BLaER1 treated with 17β-estradiol and CSF1 and Interleukin-3, amounts not matched to agents 10 nM and 100 nM (cell line): ENCODE data around the gene SKAP2.

Experiments used
- H3K27ac ChIP-seq, 11 experiments: shearing (Covaris generic); formaldehyde crosslinking; 2 replicates each; pipeline ENCODE4 v1.8.1; 2022
- H3K27me3 ChIP-seq, 11 experiments: shearing (Covaris generic); formaldehyde crosslinking; 2 replicates each; pipeline ENCODE4 v1.8.1; 2022
- H3K36me3 ChIP-seq, 11 experiments: shearing (Covaris generic); formaldehyde crosslinking; 2 replicates each; pipeline ENCODE4 v1.8.1; 2022
- H3K4me1 ChIP-seq, 10 experiments: shearing (Covaris generic); formaldehyde crosslinking; 2 replicates each; pipeline ENCODE4 v1.8.1; 2022
- H3K4me2 ChIP-seq, 11 experiments: shearing (Covaris generic); formaldehyde crosslinking; 2 replicates each; pipeline ENCODE4 v1.8.1; 2022
- H3K4me3 ChIP-seq, 10 experiments: shearing (Covaris generic); formaldehyde crosslinking; 2 replicates each; pipeline ENCODE4 v1.8.1; 2022
- H3K9ac ChIP-seq, 11 experiments: shearing (Covaris generic); formaldehyde crosslinking; 2 replicates each; pipeline ENCODE4 v1.8.1; 2022
- H3K9me3 ChIP-seq, 11 experiments: shearing (Covaris generic); formaldehyde crosslinking; replicated peaks in 1 of 11; 2 replicates each; pipeline ENCODE4 v1.8.1; 2022
- H4K20me1 ChIP-seq, 11 experiments: shearing (Covaris generic); formaldehyde crosslinking; 2 replicates each; pipeline ENCODE4 v1.8.1; 2022
- Cebpa-rat ChIP-seq, 11 experiments: shearing (Covaris generic); IDR thresholded peaks; 2 replicates each; pipeline ENCODE4 v1.8.1; 2022

The SKAP2 gene

GRCh38 chr7:26696161-26696560, 168.2 kb downstream of the SKAP2 start:
- no peaks in the 10 kb centered on the region for H3K9me3 ChIP-seq
- H3K27me3 ChIP-seq, result peaks cover 0 to 7% (median 0%) of the 10 kb centered on the region in 11 experiments; a peak in 3 of 22 replicates
- H3K27ac ChIP-seq, result no peak overlapping the region
- H3K4me2 ChIP-seq, result no peak overlapping the region
- H4K20me1 ChIP-seq, result no peaks in the 10 kb centered on the region
- H3K36me3 ChIP-seq, result no peaks in the 10 kb centered on the region
- no peak overlapping the region for H3K4me3 ChIP-seq
- no peak overlapping the region for H3K9ac ChIP-seq
- H3K4me1 ChIP-seq, result no peaks in the 10 kb centered on the region
- no peak for TF ChIP-seq Cebpa-rat (IDR thresholded peaks at IDR 0.05)

GRCh38 chr7:26694713-26695112, 169.7 kb downstream of the SKAP2 start:
- Histone ChIP-seq H3K4me2 (no peak overlapping the region), H3K4me1 (no peaks in the 10 kb centered on the region), H3K4me3 (no peak overlapping the region), H3K9ac (no peak overlapping the region), H3K9me3 (no peaks in the 10 kb centered on the region), H4K20me1 (no peaks in the 10 kb centered on the region), H3K36me3 (no peaks in the 10 kb centered on the region), H3K27me3 (peaks cover 0 to 7% (median 0%) of the 10 kb centered on the region in 11 experiments; a peak in 3 of 22 replicates), H3K27ac (no peak overlapping the region)
- TF ChIP-seq Cebpa-rat (IDR thresholded peaks at IDR 0.05), result no peak

GRCh38 chr7:26694141-26694540, 170.2 kb downstream of the SKAP2 start:
- Histone ChIP-seq H3K9me3 (no peaks in the 10 kb centered on the region), H3K4me1 (peaks cover under 1 to 2% (median 1%) of the 10 kb centered on the region in 10 experiments; a peak in 15 of 20 replicates), H3K4me3 (no peak overlapping the region), H3K9ac (no peak overlapping the region), H4K20me1 (no peaks in the 10 kb centered on the region), H3K27me3 (peaks cover 0 to 7% (median 0%) of the 10 kb centered on the region in 11 experiments; a peak in 3 of 22 replicates), H3K27ac (no peak overlapping the region), H3K36me3 (no peaks in the 10 kb centered on the region), H3K4me2 (no peak overlapping the region)
- TF ChIP-seq Cebpa-rat (IDR thresholded peaks at IDR 0.05), result no peak

- H3K27me3 ChIP-seq, result peaks cover 0 to 12% (median 0%) of the 10 kb centered on the region in 11 experiments; a peak in 5 of 22 replicates
- H3K36me3 ChIP-seq, result no peaks in the 10 kb centered on the region
- H3K4me1 ChIP-seq, result peaks cover 9 to 11% (median 10%) of the 10 kb centered on the region in 10 experiments; a peak in 16 of 20 replicates
- no peak overlapping the region for H3K9ac ChIP-seq
- TF ChIP-seq Cebpa-rat (IDR thresholded peaks at IDR 0.05), result no peak
- no peak overlapping the region for H3K4me2 ChIP-seq
- no peaks in the 10 kb centered on the region for H4K20me1 ChIP-seq
- no peaks in the 10 kb centered on the region for H3K9me3 ChIP-seq
- H3K27ac ChIP-seq, result no peak overlapping the region
- no peak overlapping the region for H3K4me3 ChIP-seq
These were observed 172.5 kb downstream of the SKAP2 start for GRCh38 chr7:26691886-26692285.

- Histone ChIP-seq H3K36me3 (no peaks in the 10 kb centered on the region), H3K27me3 (peaks cover 0 to 12% (median 0%) of the 10 kb centered on the region in 11 experiments; a peak in 6 of 22 replicates), H3K9ac (no peak overlapping the region), H3K4me1 (peaks cover 9 to 11% (median 10%) of the 10 kb centered on the region in 10 experiments; a peak in 16 of 20 replicates), H3K4me2 (no peak overlapping the region), H3K27ac (no peak overlapping the region), H3K9me3 (no peaks in the 10 kb centered on the region), H3K4me3 (no peak overlapping the region), H4K20me1 (no peaks in the 10 kb centered on the region)
- no peak for TF ChIP-seq Cebpa-rat (IDR thresholded peaks at IDR 0.05)
These were observed 173.0 kb downstream of the SKAP2 start for GRCh38 chr7:26691406-26691805.

GRCh38 chr7:26690135-26690805, 174.1 kb downstream of the SKAP2 start:
- H3K4me2 ChIP-seq, result no peak overlapping the region
- H3K27me3 ChIP-seq, result peaks cover 0 to 12% (median 0%) of the 10 kb centered on the region in 11 experiments; a peak in 5 of 22 replicates
- no peaks in the 10 kb centered on the region for H3K9me3 ChIP-seq
- no peaks in the 10 kb centered on the region for H4K20me1 ChIP-seq
- H3K36me3 ChIP-seq, result no peaks in the 10 kb centered on the region
- TF ChIP-seq Cebpa-rat (IDR thresholded peaks at IDR 0.05), result no peak
- H3K4me1 ChIP-seq, result peaks cover 9 to 11% (median 10%) of the 10 kb centered on the region in 10 experiments; a peak in 16 of 20 replicates
- H3K4me3 ChIP-seq, result no peak overlapping the region
- H3K27ac ChIP-seq, result no peak overlapping the region
- H3K9ac ChIP-seq, result no peak overlapping the region

GRCh38 chr7:26688936-26689506, 175.4 kb downstream of the SKAP2 start:
- peaks cover 9 to 11% (median 10%) of the 10 kb centered on the region in 10 experiments; a peak in 16 of 20 replicates for H3K4me1 ChIP-seq
- no peaks in the 10 kb centered on the region for H4K20me1 ChIP-seq
- no peaks in the 10 kb centered on the region for H3K36me3 ChIP-seq
- H3K9ac ChIP-seq, result no peak overlapping the region
- no peak overlapping the region for H3K27ac ChIP-seq
- TF ChIP-seq Cebpa-rat (IDR thresholded peaks at IDR 0.05), result no peak
- H3K27me3 ChIP-seq, result peaks cover 0 to 15% (median 0%) of the 10 kb centered on the region in 11 experiments; a peak in 7 of 22 replicates
- H3K4me2 ChIP-seq, result peak overlapping the region; percentile 1 to 56 (median 34); a peak in 17 of 22 replicates
- no peak overlapping the region for H3K4me3 ChIP-seq
- H3K9me3 ChIP-seq, result no peaks in the 10 kb centered on the region

GRCh38 chr7:26688388-26688787, 176.0 kb downstream of the SKAP2 start:
- no peak for TF ChIP-seq Cebpa-rat (IDR thresholded peaks at IDR 0.05)
- peaks cover 9 to 11% (median 10%) of the 10 kb centered on the region in 10 experiments; a peak in 16 of 20 replicates for H3K4me1 ChIP-seq
- no peaks in the 10 kb centered on the region for H3K36me3 ChIP-seq
- H3K27ac ChIP-seq, result no peak overlapping the region
- peaks cover 0 to 16% (median 3%) of the 10 kb centered on the region in 11 experiments; a peak in 9 of 22 replicates for H3K27me3 ChIP-seq
- peak overlapping the region in 10 of 11 experiments; percentile 1 to 56 (median 32); a peak in 13 of 22 replicates for H3K4me2 ChIP-seq
- H4K20me1 ChIP-seq, result no peaks in the 10 kb centered on the region
- H3K4me3 ChIP-seq, result no peak overlapping the region
- H3K9me3 ChIP-seq, result no peaks in the 10 kb centered on the region
- no peak overlapping the region for H3K9ac ChIP-seq

GRCh38 chr7:26687032-26687431, 177.4 kb downstream of the SKAP2 start:
- no peak for TF ChIP-seq Cebpa-rat (IDR thresholded peaks at IDR 0.05)
- H3K9me3 ChIP-seq, result no peaks in the 10 kb centered on the region
- H3K27ac ChIP-seq, result no peak overlapping the region
- H3K9ac ChIP-seq, result no peak overlapping the region
- no peak overlapping the region; a peak in 1 of 22 replicates for H3K4me2 ChIP-seq
- peaks cover 0 to 25% (median 6%) of the 10 kb centered on the region in 11 experiments; a peak in 13 of 22 replicates for H3K27me3 ChIP-seq
- peaks cover 9 to 11% (median 10%) of the 10 kb centered on the region in 10 experiments; a peak in 16 of 20 replicates for H3K4me1 ChIP-seq
- no peaks in the 10 kb centered on the region for H3K36me3 ChIP-seq
- H3K4me3 ChIP-seq, result no peak overlapping the region
- no peaks in the 10 kb centered on the region for H4K20me1 ChIP-seq
